ENCODE results near the gene C1QC. TPM values are rescaled to one million over a fixed set of nuclear protein-coding genes. Genes with fewer than 3 reads are reported as not detected.

Gene C1QC
- total RNA-seq (2022; extraction: Qiagen RNA extraction; ENCODE audit: low read depth), result not detected in 5 replicates

GRCh38 chr1:22643381-22643780 is at the start of gene C1QC:
Gene C1QC, plus strand, starts transcription at chr1:22643633. Its CDS starts 391 bp downstream, at chr1:22644024.

GRCh38 chr1:22636353-22636752 is 7.1 kb upstream of the C1QC start, which contains the start of gene C1QA:
Gene C1QA, plus strand, starts transcription at chr1:22636628. Its CDS starts 989 bp downstream, at chr1:22637617.

GRCh38 chr1:22652881-22653316 is 9.5 kb downstream of the C1QC start, which contains the start of gene C1QB:
Gene C1QB, plus strand, starts transcription at chr1:22653236. Its CDS starts 6,227 bp downstream, at chr1:22659463.

Other genes with a start within 250 kb of the C1QC start
- 4.6 to 5.4 TPM (median 4.9 TPM) in 5 replicates for gene ZBTB40, start 191.8 kb upstream of the C1QC start, total RNA-seq (2022; extraction: Qiagen RNA extraction; ENCODE audit: low read depth)
- gene EPHA8, start 80.1 kb upstream of the C1QC start, total RNA-seq (2022; extraction: Qiagen RNA extraction; ENCODE audit: low read depth), result 0.03 to 0.09 TPM (median 0.09 TPM) in 3 of 5 replicates, not detected in the others
- gene C1QA, start 7.0 kb upstream of the C1QC start, total RNA-seq (2022; extraction: Qiagen RNA extraction; ENCODE audit: low read depth), result not detected in 5 replicates
- gene C1QB, start 9.6 kb downstream of the C1QC start, total RNA-seq (2022; extraction: Qiagen RNA extraction; ENCODE audit: low read depth), result not detected in 5 replicates
- gene EPHB2, start 67.2 kb downstream of the C1QC start, total RNA-seq (2022; extraction: Qiagen RNA extraction; ENCODE audit: low read depth), result 34.2 to 44.3 TPM (median 39.2 TPM) in 5 replicates

All from A549 treated with GW870086 at 1 μM for 4 hours (cell line).